Progenitor cell of endocrine pancreas (in vitro differentiated cells): Measurements from ENCODE around the gene CPN2. TPM values are rescaled to one million over a fixed set of nuclear protein-coding genes. Genes with fewer than 3 reads are reported as not detected.

Source experiments
- DNase-seq: peaks from one replicate; pipeline ENCODE4 v3.0.0; 2021; ENCODE audit warnings: low spot score; ENCODE audit not compliant: unreplicated experiment
- H3K27ac Mint-ChIP-seq: 2 replicates; pipeline ENCODE4 v1.8.0; 2021; ENCODE audit warnings: mild to moderate bottlenecking, moderate library complexity, mixed read lengths
- H3K27me3 Mint-ChIP-seq: 2 replicates; pipeline ENCODE4 v1.8.0; 2021; ENCODE audit warnings: mixed read lengths
- H3K36me3 Mint-ChIP-seq: 2 replicates; pipeline ENCODE4 v1.8.0; 2022; ENCODE audit warnings: mixed read lengths; ENCODE audit not compliant: insufficient read depth
- H3K4me1 Mint-ChIP-seq: 2 replicates; pipeline ENCODE4 v1.8.0; 2021; ENCODE audit warnings: low read depth, mixed read lengths
- H3K4me3 Mint-ChIP-seq: 2 replicates; pipeline ENCODE4 v1.8.0; 2021; ENCODE audit warnings: low read depth, mild to moderate bottlenecking, moderate library complexity, mixed read lengths
- H3K9me3 Mint-ChIP-seq: 2 replicates; pipeline ENCODE4 v1.8.0; 2021; ENCODE audit warnings: low read depth, mixed read lengths
- CTCF ChIP-seq: fragments of 200-600 bp; sonication (generic); IDR thresholded peaks from one replicate; pipeline ENCODE4 v1.5.0; 2021; ENCODE audit warnings: antibody characterized with exemption, mild to moderate bottlenecking; ENCODE audit not compliant: unreplicated experiment
- total RNA-seq: library from RNA; stranded (reverse); gene quantifications from 2 replicates; pipeline ENCODE4 v1.2.1, GENCODE V29; 2021

The CPN2 gene
- total RNA-seq, 1 donor from 2014 or later: not detected

- no peak for DNase-seq
- no peaks in the 10 kb centered on the region for H3K9me3 Mint-ChIP-seq
- H3K27ac Mint-ChIP-seq: no peak overlapping the region
- no peaks in the 10 kb centered on the region for H3K36me3 Mint-ChIP-seq
- TF ChIP-seq CTCF: no peak
- H3K4me3 Mint-ChIP-seq: no peak overlapping the region
- H3K4me1 Mint-ChIP-seq: peaks cover 15% of the 10 kb centered on the region
- peaks cover 23% of the 10 kb centered on the region for H3K27me3 Mint-ChIP-seq
Measured at GRCh38 chr3:194343561-194343893, 7.6 kb downstream of the CPN2 start.

GRCh38 chr3:194342861-194343560 lies 8.1 kb downstream of the CPN2 start:
- TF ChIP-seq CTCF: no peak
- Mint-ChIP-seq H3K27me3 (peaks cover 20% of the 10 kb centered on the region), H3K4me3 (no peak overlapping the region), H3K4me1 (peaks cover 15% of the 10 kb centered on the region), H3K27ac (no peak overlapping the region), H3K36me3 (no peaks in the 10 kb centered on the region), H3K9me3 (no peaks in the 10 kb centered on the region)
- no peak for DNase-seq

- no peak for TF ChIP-seq CTCF
- peaks cover 30% of the 10 kb centered on the region for H3K27me3 Mint-ChIP-seq
- H3K27ac Mint-ChIP-seq: no peak overlapping the region
- DNase-seq: no peak
- no peaks in the 10 kb centered on the region for H3K9me3 Mint-ChIP-seq
- no peak overlapping the region for H3K4me3 Mint-ChIP-seq
- H3K36me3 Mint-ChIP-seq: no peaks in the 10 kb centered on the region
- peaks cover 21% of the 10 kb centered on the region for H3K4me1 Mint-ChIP-seq
Measured at GRCh38 chr3:194340757-194341400, 10.2 kb downstream of the CPN2 start.

- peaks cover 21% of the 10 kb centered on the region for H3K4me1 Mint-ChIP-seq
- H3K9me3 Mint-ChIP-seq: no peaks in the 10 kb centered on the region
- TF ChIP-seq CTCF: no peak
- no peaks in the 10 kb centered on the region for H3K36me3 Mint-ChIP-seq
- H3K4me3 Mint-ChIP-seq: no peak overlapping the region
- H3K27me3 Mint-ChIP-seq: peaks cover 30% of the 10 kb centered on the region
- peak overlapping the region; percentile 74 for H3K27ac Mint-ChIP-seq
- no peak for DNase-seq
Measured at GRCh38 chr3:194339840-194340239, 11.3 kb downstream of the CPN2 start.

- H3K27me3 Mint-ChIP-seq: peaks cover 30% of the 10 kb centered on the region
Measured at GRCh38 chr3:194339356-194339755, 11.8 kb downstream of the CPN2 start.

More at GRCh38 chr3:194339356-194339755, 11.8 kb downstream of the CPN2 start:
- peak overlapping the region; percentile 74 for H3K27ac Mint-ChIP-seq
- no peak for DNase-seq
- no peaks in the 10 kb centered on the region for H3K9me3 Mint-ChIP-seq
- TF ChIP-seq CTCF: peak; percentile 48
- H3K4me1 Mint-ChIP-seq: peaks cover 21% of the 10 kb centered on the region
- H3K36me3 Mint-ChIP-seq: no peaks in the 10 kb centered on the region
- H3K4me3 Mint-ChIP-seq: no peak overlapping the region
